Glutamatergic neuron (in vitro differentiated cells): Measurements from ENCODE around the gene SCAMP4. TPM values are rescaled to one million over a fixed set of nuclear protein-coding genes. Genes with fewer than 3 reads are reported as not detected.
"Not testable (repeated sequence)": the region's sequence is repeated elsewhere in the genome, so short reads cannot be mapped to it uniquely, and the experiment has no call there.

ENCODE experiments used
- DNase-seq: peaks from one replicate; pipeline ENCODE4 v3.0.0; 2022
- H3K27ac Mint-ChIP-seq: one replicate; pipeline ENCODE4 v1.8.0; 2020; ENCODE audit warnings: mild to moderate bottlenecking, mixed read lengths, inconsistent platforms; ENCODE audit not compliant: unreplicated experiment
- H3K27me3 Mint-ChIP-seq: one replicate; pipeline ENCODE4 v1.8.0; 2020; ENCODE audit warnings: mild to moderate bottlenecking, moderate library complexity, mixed read lengths, inconsistent platforms; ENCODE audit not compliant: unreplicated experiment
- H3K36me3 Mint-ChIP-seq: one replicate; pipeline ENCODE4 v1.8.0; 2020; ENCODE audit warnings: mild to moderate bottlenecking, mixed read lengths, inconsistent platforms; ENCODE audit not compliant: unreplicated experiment
- H3K4me1 Mint-ChIP-seq: one replicate; pipeline ENCODE4 v1.8.0; 2020; ENCODE audit warnings: mild to moderate bottlenecking, low read depth, mixed read lengths, inconsistent platforms; ENCODE audit not compliant: unreplicated experiment
- H3K4me3 Mint-ChIP-seq: one replicate; pipeline ENCODE4 v1.8.0; 2020; ENCODE audit warnings: mild to moderate bottlenecking, mixed read lengths, inconsistent platforms; ENCODE audit not compliant: unreplicated experiment
- H3K9me3 Mint-ChIP-seq: one replicate; pipeline ENCODE4 v1.8.0; 2020; ENCODE audit warnings: mild to moderate bottlenecking, moderate library complexity, mixed read lengths, inconsistent platforms; ENCODE audit not compliant: unreplicated experiment
- total RNA-seq: library from RNA; stranded (reverse); fragmentation: NEBNext Ultra II Directional; extraction: Animal tissue kit (Norgen Biotek cat#: 25700); gene quantifications from one replicate; pipeline ENCODE4 v1.2.1, GENCODE V29; 2021; ENCODE audit not compliant: unreplicated experiment
- TF ChIP-seq, protein P1 (sequence below): fragments of 200-600 bp; sonication (generic); IDR thresholded peaks from one replicate; pipeline ENCODE4 v1.5.0; 2021; ENCODE audit not compliant: partially characterized antibody, unreplicated experiment

Gene SCAMP4
- total RNA-seq, 1 donor from 2014 or later: 66.3 TPM

DNA sequence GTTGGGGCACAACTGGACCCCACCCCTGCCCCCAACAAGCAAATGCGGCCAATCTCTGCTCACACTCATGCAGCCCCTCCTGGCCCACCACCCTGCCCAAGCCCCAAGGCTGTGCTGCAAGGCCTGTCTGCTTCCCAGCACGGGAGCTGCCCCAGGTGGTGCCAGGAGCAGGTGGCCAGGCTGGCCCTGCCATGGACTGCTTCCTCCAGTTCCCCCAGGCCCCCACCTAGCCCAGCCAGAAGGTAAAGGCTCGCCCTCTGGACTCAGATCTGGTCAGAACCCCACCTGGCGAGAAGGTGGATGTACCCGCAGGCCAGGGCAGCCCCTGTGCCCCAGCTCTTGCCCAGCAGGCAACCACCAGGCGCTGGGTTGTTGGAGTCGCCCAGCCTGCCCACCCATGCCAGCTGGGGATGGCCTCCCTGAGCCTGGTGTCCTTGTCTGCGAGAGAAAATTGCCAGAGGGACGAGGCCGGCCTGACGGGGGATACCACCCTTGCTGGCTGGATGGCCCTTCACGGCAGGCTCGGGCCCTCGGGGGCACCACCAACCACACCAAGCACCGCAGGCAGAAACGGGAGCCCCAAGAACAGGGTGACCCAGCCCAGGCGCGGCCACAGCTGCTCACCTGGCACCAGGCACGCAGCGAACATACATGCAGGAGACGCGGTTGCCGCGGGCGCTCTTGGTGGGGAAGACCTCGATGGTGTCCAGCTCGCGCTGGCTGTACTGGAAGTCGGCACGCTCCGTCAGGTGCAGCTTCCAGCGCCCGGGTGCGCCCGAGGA, 24.4 kb upstream of the SCAMP4 start:
- H3K36me3 Mint-ChIP-seq: no peaks in the 10 kb centered on the region
- TF ChIP-seq, protein P1, sequence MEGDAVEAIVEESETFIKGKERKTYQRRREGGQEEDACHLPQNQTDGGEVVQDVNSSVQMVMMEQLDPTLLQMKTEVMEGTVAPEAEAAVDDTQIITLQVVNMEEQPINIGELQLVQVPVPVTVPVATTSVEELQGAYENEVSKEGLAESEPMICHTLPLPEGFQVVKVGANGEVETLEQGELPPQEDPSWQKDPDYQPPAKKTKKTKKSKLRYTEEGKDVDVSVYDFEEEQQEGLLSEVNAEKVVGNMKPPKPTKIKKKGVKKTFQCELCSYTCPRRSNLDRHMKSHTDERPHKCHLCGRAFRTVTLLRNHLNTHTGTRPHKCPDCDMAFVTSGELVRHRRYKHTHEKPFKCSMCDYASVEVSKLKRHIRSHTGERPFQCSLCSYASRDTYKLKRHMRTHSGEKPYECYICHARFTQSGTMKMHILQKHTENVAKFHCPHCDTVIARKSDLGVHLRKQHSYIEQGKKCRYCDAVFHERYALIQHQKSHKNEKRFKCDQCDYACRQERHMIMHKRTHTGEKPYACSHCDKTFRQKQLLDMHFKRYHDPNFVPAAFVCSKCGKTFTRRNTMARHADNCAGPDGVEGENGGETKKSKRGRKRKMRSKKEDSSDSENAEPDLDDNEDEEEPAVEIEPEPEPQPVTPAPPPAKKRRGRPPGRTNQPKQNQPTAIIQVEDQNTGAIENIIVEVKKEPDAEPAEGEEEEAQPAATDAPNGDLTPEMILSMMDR: no peak
- peaks cover 7% of the 10 kb centered on the region for H3K9me3 Mint-ChIP-seq
- peak overlapping the region; percentile 52 for H3K27ac Mint-ChIP-seq
- peaks cover 25% of the 10 kb centered on the region for H3K4me1 Mint-ChIP-seq
- DNase-seq: no peak
- no peak overlapping the region for H3K4me3 Mint-ChIP-seq
- H3K27me3 Mint-ChIP-seq: peaks cover 4% of the 10 kb centered on the region

DNA sequence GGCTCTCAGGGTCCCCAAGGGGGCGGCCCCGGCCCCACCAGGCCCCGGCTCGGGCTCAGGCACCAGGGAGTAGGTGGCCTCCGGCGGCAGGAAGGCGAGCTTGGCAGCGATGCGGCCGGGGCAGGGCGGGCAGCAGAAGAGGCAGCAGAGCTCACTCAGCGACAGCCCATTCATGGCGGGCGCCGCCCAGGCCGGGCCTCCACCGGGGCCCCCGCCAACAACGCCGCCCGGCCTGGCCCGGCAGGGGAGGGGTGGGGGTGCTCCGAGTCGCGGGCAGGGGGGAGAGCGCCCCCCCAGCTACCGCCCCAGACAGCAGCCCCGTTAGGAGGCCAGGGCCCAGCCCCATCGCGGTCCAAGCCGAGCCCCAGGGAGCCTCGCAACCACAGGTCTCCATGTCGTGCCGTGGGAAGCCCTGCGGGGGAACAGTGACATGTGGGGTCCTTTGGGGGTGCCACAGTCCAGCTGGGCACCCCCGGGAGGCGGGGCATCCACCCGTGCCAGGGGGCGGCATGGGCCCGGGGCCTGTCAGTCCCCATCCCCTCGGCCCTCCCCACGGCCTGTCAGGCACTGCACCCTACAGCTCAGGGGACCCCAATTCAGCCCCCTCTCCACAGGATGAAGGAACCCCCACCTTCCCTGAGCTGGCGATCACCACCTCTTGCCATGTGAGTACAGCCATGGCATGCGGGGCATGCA, 23.7 kb upstream of the SCAMP4 start:
- H3K27ac Mint-ChIP-seq: not testable (repeated sequence)

DNA sequence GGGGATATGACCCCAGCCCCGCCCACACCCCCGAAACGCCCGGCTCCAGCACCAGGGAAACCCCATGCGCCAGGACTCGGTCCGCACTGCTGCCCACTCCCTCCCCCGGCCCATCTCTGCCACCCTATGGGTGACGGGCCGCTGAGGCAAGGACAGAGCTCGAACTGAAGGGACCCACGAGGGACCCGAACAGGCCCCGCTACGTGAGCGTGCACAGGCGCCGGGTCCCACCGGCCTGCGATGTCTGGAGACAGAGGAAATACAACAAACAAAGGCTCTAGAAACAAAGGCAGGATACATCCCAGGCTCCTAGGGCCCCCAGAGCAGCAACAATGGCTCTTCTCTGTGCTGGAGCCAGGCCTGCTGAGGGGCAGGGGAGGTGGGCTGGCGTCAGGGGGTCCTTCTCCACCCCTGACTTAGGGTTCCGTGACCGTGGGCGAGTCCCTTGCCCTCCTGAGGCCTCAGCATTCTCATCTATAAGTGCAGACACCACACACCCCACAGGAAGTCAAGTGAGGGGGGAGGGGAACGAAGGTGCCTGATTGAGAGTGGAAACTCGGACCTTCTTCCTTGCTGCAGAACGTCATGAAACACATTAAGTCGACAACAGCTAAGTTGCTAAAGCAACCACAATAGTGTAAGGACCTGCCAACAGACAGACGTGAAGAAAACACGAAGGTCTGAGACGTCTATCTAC, 23.0 kb upstream of the SCAMP4 start:
- TF ChIP-seq, protein P1: no peak
- H3K27ac Mint-ChIP-seq: peak overlapping the region; percentile 94

More for the DNA sequence above, 23.7 kb upstream of the SCAMP4 start:
- not testable (repeated sequence) for DNase-seq, H3K27me3 Mint-ChIP-seq, H3K9me3 Mint-ChIP-seq, H3K4me3 Mint-ChIP-seq, H3K36me3 Mint-ChIP-seq
- peaks cover 25% of the 10 kb centered on the region for H3K4me1 Mint-ChIP-seq

DNA sequence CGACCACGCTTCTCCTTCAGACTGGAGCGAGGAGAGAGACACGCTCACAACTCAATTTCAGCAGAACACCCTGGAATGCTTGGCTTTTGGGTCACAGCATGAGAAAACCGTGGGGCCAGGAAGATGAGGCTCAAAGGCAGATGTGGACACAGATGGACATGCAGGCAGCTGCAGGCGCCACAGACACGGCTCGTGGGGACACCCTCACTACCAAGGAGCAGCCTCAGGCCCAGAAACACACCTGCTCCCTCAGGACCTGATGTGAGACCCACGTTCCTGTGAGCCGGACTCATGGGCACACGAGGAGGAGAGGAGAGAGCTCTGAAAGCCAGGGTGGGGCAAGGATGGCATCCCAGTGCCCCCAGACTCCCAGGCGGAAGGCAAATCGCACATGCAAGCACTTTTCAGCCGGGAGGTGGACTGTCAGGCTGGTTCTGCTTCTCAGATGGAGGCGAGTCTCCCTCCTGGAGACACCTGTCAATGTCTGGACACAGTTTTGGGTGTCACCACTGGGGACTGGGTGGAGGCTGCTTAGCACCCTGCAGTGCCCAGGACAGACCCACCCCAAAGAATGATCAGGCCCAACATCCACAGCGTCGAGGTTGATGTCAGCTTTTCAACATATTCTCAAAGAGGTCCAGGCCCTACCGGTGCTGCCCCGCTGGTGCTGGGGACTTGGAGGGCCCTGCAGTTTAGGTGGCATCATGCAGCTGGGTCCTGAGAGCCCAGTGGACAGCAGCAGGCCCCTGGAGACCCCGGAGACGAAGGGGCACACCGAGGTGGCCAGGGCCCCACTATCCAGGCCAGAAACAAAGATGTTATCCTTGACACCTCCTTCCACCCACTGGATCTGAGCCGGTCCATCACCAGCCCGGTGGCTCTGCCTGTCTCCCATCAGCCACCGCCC, 22.2 kb upstream of the SCAMP4 start:
- TF ChIP-seq, protein P1: no peak
- H3K4me3 Mint-ChIP-seq: peak overlapping the region; percentile 99
- H3K27ac Mint-ChIP-seq: peak overlapping the region; percentile 94
- H3K27me3 Mint-ChIP-seq: peaks cover 4% of the 10 kb centered on the region
- no peaks in the 10 kb centered on the region for H3K36me3 Mint-ChIP-seq
- H3K9me3 Mint-ChIP-seq: peaks cover 4% of the 10 kb centered on the region
- H3K4me1 Mint-ChIP-seq: peaks cover 28% of the 10 kb centered on the region
- DNase-seq: no peak

More for the DNA sequence above, 23.0 kb upstream of the SCAMP4 start:
- no peaks in the 10 kb centered on the region for H3K36me3 Mint-ChIP-seq
- DNase-seq: no peak
- peaks cover 25% of the 10 kb centered on the region for H3K4me1 Mint-ChIP-seq
- H3K4me3 Mint-ChIP-seq: peak overlapping the region; percentile 99
- peaks cover 4% of the 10 kb centered on the region for H3K9me3 Mint-ChIP-seq
- H3K27me3 Mint-ChIP-seq: peaks cover 4% of the 10 kb centered on the region

DNA sequence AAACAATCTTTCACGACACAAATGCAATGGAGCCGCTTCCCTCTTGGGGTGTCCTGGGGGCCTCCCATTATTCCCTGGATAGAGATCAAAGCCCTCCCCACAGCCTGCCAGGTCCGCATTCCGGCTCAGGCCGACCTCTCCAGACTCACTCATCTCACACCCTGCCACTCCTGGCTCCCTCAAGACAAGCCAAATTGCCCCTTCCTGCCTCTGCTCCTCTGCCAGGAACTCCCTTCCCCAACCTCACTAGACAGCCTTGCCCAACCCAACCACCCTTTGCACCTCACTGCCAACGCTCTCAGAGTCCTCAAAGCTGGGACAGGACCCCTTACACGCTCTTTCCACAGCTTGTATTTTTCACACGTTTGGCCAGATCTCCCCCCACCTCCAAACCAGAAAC, 21.4 kb upstream of the SCAMP4 start:
- no peaks in the 10 kb centered on the region for H3K36me3 Mint-ChIP-seq
- peak overlapping the region; percentile 85 for H3K27ac Mint-ChIP-seq
- peaks cover 26% of the 10 kb centered on the region for H3K4me1 Mint-ChIP-seq
- H3K9me3 Mint-ChIP-seq: peaks cover 4% of the 10 kb centered on the region
- TF ChIP-seq, protein P1: no peak
- no peak for DNase-seq
- peak overlapping the region; percentile 99 for H3K4me3 Mint-ChIP-seq
- H3K27me3 Mint-ChIP-seq: peaks cover 4% of the 10 kb centered on the region
